ENCODE measurements around the gene USP6NL. TPM values are rescaled to one million over a fixed set of nuclear protein-coding genes. Genes with fewer than 3 reads are reported as not detected.

The USP6NL gene
- total and polyA plus RNA-seq, 10 of the 15 experiments (the other 5 are each of a cell fraction or from before 2014, with no cell fraction given): 4.0 to 27.7 (median 18.2) TPM

- H3K9me3 ChIP-seq (replicated peaks; ENCODE audit: control insufficient read depth, insufficient read depth, low read length): no peaks in the 10 kb centered on the region
- SMC1A ChIA-PET (ENCODE audit: uncharacterized antibody, unreplicated experiment): interaction anchor here (0.7 kb wide), 1 partner anchor 86 kb away, joined by 3 read pairs; no protein-coding TSS in a partner anchor
- no peak overlapping the region for H3K4me2 ChIP-seq (ENCODE audit: control insufficient read depth, insufficient read depth)
- no peak overlapping the region for H3K27ac ChIP-seq (ENCODE audit: control insufficient read depth, insufficient read depth)
- no TSS peak for BruUV-seq (replicated peaks)
- ATAC-seq: no peak
- RAD21 ChIA-PET (ENCODE audit: unreplicated experiment): no interaction called here
- H4K20me1 ChIP-seq (ENCODE audit: control insufficient read depth, insufficient read depth): no peaks in the 10 kb centered on the region
- DNase-seq (ENCODE audit: low read depth, low spot score): no peak
- no peak overlapping the region for H3K9ac ChIP-seq (ENCODE audit: control insufficient read depth, insufficient read depth, low read length)
- CTCF ChIA-PET: interaction anchor here (1.0 to 1.7 kb wide), 2 partner anchors 15 to 114 kb away, joined by 3 to 4 read pairs; no protein-coding TSS in a partner anchor
- intact Hi-C loops (cut with micrococcal nuclease; ENCODE audit: unreplicated experiment) (no loop called here), in situ Hi-C loops (cut with MboI) (no loop called here)
- H3K4me1 ChIP-seq (ENCODE audit: control insufficient read depth, insufficient read depth, low read length): peaks cover 8% of the 10 kb centered on the region
- WGBS (ENCODE audit: insufficient coverage, insufficient replicate concordance, low lambda C conversion rate, missing lambda C conversion rate): 76% methylated on average over 14 of the region's 14 CpGs
- no peak overlapping the region; the same call in 1 of the 2 replicates for H3K4me3 ChIP-seq
- no peaks in the 10 kb centered on the region for H3K79me2 ChIP-seq (ENCODE audit: control insufficient read depth, insufficient read depth, low read length)
- H2AFZ ChIP-seq (ENCODE audit: control insufficient read depth, low read depth, low read length): no peak overlapping the region
- no peaks in the 10 kb centered on the region for H3K36me3 ChIP-seq (ENCODE audit: control insufficient read depth in 2 of 2, insufficient read depth in 2 of 2, low read length in 1 of 2)
- no peaks in the 10 kb centered on the region for H3K27me3 ChIP-seq (replicated peaks in 1 of 2; ENCODE audit: control insufficient read depth in 2 of 2, insufficient read depth in 2 of 2, low read length in 1 of 2)
- POLR2A ChIA-PET: interaction anchor here (1.1 kb wide), 1 partner anchor 46 kb away, joined by 3 read pairs; no protein-coding TSS in a partner anchor
- no peak for FAIRE-seq
- TF ChIP-seq REST (IDR thresholded peaks at IDR 0.05; ENCODE audit: low read depth, low read length) (no peak), BCL3 (IDR thresholded peaks at IDR 0.05; ENCODE audit: borderline replicate concordance, insufficient read depth, low read depth, low read length, poor library complexity, severe bottlenecking) (no peak), CBFB (IDR thresholded peaks at IDR 0.05; ENCODE audit: low read depth) (no peak), HCFC1 (IDR thresholded peaks at IDR 0.05; ENCODE audit: low read length) (no peak), RAD21 (IDR thresholded peaks at IDR 0.05; ENCODE audit: insufficient read depth, low read depth, low read length) (no peak), ZBTB11 (CRISPR knock-in tag; IDR thresholded peaks at IDR 0.05) (no peak), MTA2 (IDR thresholded peaks at IDR 0.05; ENCODE audit: low read depth) (no peak), WRNIP1 (IDR thresholded peaks at IDR 0.05; ENCODE audit: borderline replicate concordance, low read depth, low read length) (no peak), ZNF24 (IDR thresholded peaks at IDR 0.05) (no peak), RUNX3 (IDR thresholded peaks at IDR 0.05; ENCODE audit: low read length) (no peak), CREM (IDR thresholded peaks at IDR 0.05; ENCODE audit: low read depth) (no peak), BRCA1 (IDR thresholded peaks at IDR 0.05; ENCODE audit: low read depth, low read length) (no peak), NR2F1 (conservative IDR thresholded peaks at IDR 0.05) (no peak), E2F4 (IDR thresholded peaks at IDR 0.05; ENCODE audit: low read depth, low read length) (no peak)
These were observed 28.7 kb upstream of the USP6NL start for GRCh38 chr10:11639849-11640764.

Measured in GM12878 (cell line).